NCI-H2171 treated with DMSO at 0.1 percent for 48 hours (cell line): ENCODE data around the gene RLF.

Source experiments
- DNase-seq: peaks from one replicate; lab custom pipeline; 2025; lab: John Stamatoyannopoulos, UW

Gene RLF

DNA sequence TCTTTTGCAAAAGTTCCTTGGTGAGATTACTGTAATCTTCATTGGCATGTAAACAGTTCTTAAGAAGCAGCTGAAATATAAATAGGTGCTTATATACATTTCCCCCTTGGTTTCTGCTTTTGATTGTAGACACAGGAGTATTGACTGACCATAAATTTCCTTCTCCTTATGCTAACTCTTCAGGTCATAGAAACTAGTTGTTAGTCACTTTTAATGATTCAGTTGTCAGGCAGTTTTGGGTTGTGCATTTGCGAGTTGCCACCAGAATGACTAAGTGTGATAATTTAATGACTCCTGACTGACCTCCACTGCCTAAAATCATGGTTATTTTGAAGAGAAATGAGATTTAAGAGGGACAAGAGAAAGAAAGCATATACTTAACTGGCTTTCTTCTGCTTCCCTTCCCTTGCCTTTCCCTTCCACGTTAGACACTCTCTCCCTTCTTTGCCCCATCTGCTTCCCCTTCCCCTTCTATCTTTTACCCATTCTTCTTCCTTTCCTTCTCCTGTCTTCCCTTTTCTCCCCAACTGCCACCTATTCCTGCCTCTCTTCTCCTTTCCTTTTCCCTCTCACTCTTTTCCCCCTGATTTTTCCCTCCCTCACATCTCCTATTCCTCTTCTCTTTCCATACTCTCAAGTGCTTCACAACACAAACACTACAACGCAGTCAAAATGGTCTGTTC lies 109.1 kb downstream of the RLF start:
- no peak for DNase-seq

- DNase-seq, result no peak
Measured at GRCh38 chr1:40272653-40273213, 111.5 kb downstream of the RLF start.

- no peak for DNase-seq
Measured at GRCh38 chr1:40273547-40274166, 112.5 kb downstream of the RLF start.

- DNase-seq, result no peak
Measured at GRCh38 chr1:40274331-40274730, 113.1 kb downstream of the RLF start.

DNA sequence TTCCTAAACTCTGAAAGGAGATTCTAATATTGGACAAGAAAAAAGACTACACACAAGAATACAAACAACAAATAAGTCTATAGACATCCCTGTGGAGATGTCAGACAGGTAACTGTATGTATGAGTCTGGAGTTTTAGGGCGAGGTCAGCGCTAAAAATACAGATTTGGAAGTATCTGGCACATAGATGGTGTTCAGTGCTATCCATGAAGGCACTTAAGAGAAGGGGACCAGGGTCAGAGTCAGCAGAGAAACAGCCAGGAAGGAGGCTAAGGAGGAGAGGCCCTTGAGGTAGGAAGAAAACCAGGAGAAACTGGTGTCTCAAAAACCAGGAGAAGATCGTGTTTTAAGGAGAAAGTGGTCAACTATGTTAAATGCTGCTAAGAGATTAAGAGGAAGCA lies 114.9 kb downstream of the RLF start:
- no peak for DNase-seq

DNA sequence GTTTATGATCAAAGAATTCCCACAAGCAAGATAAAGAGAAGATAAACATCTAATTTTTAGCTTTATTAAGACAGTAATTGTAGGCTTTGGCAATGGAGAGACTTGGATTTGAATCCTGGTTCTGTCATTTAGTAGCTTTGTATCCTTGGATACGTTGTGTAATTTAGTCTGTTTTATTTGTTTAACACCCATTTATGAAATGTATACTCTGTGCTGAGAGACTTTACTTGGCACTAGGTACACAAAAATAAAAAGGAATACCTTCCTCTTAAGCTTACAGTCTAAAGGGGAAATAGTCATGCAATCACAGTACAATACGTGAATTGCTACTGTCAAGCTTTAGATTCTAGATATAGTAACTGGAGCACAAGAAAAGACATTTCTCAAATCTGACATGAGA lies 120.7 kb downstream of the RLF start:
- DNase-seq, result no peak
